HL-60/S4 treated with phorbol 12-myristate 13-acetate at 8.2 ng/mL for 4 days and 3 days (cell line): ENCODE results near the gene NPDC1.
"Not testable (repeated sequence)": the region's sequence is repeated elsewhere in the genome, so short reads cannot be mapped to it uniquely, and the experiment has no call there.

Experiments used
- in situ Hi-C: fragments of 300-500 bp; cut with MboI; formaldehyde crosslinking; loops from 2 replicates; pipeline ENCODE4 v1.15.0; 2022; ENCODE audit warnings: low sequenced_read_pairs

Gene NPDC1

GRCh38 chr9:137075275-137075775 is 29.3 kb upstream of the NPDC1 start:
- in situ Hi-C loops, result no loop called here

GRCh38 chr9:137074657-137075274 is 28.8 kb upstream of the NPDC1 start:
- in situ Hi-C loops, result no loop called here

GRCh38 chr9:137073992-137074399 is 28.0 kb upstream of the NPDC1 start:
- in situ Hi-C loops, result no loop called here

- in situ Hi-C loops, result no loop called here
Measured at GRCh38 chr9:137071282-137071681, 25.3 kb upstream of the NPDC1 start.

GRCh38 chr9:137070906-137071275 is 24.9 kb upstream of the NPDC1 start:
- in situ Hi-C loops, result no loop called here

GRCh38 chr9:137070201-137070905 is 24.4 kb upstream of the NPDC1 start, which contains the start of gene SAPCD2:
Gene SAPCD2 (minus strand): TSS chr9:137070557. CDS start chr9:137070460, 97 bp downstream.
- in situ Hi-C loops, result no loop called here

GRCh38 chr9:137069508-137070091 is 23.6 kb upstream of the NPDC1 start:
- in situ Hi-C loops, result no loop called here

GRCh38 chr9:137068539-137069507 is 22.8 kb upstream of the NPDC1 start:
- in situ Hi-C loops, result no loop called here

- in situ Hi-C loops, result no loop called here
Measured at GRCh38 chr9:137067860-137068538, 22.0 kb upstream of the NPDC1 start.

- in situ Hi-C loops, result no loop called here
Measured at GRCh38 chr9:137066096-137066861, 20.3 kb upstream of the NPDC1 start.

- in situ Hi-C loops, result no loop called here
Measured at GRCh38 chr9:137065336-137065967, 19.5 kb upstream of the NPDC1 start.

GRCh38 chr9:137064880-137065164 is 18.8 kb upstream of the NPDC1 start:
- in situ Hi-C loops, result no loop called here

- in situ Hi-C loops, result no loop called here
Measured at GRCh38 chr9:137064027-137064879, 18.3 kb upstream of the NPDC1 start.

- in situ Hi-C loops, result no loop called here
Measured at GRCh38 chr9:137063311-137064026, 17.5 kb upstream of the NPDC1 start.

- in situ Hi-C loops, result not testable (repeated sequence)
Measured at GRCh38 chr9:137062798-137063197, 16.8 kb upstream of the NPDC1 start.

- in situ Hi-C loops, result no loop called here
Measured at GRCh38 chr9:137062384-137062783, 16.4 kb upstream of the NPDC1 start.

- in situ Hi-C loops, result no loop called here
Measured at GRCh38 chr9:137058521-137059234, 12.7 kb upstream of the NPDC1 start.
